HG02588 (cell line): ENCODE data around the gene HERC2.

Experiments used
- ATAC-seq: cut with Tn5 transposase; IDR thresholded peaks from one replicate; pipeline ENCODE4 v1.9.1; 2021; ENCODE audit warnings: mild to moderate bottlenecking, moderate library complexity; ENCODE audit not compliant: unreplicated experiment

The HERC2 gene

DNA sequence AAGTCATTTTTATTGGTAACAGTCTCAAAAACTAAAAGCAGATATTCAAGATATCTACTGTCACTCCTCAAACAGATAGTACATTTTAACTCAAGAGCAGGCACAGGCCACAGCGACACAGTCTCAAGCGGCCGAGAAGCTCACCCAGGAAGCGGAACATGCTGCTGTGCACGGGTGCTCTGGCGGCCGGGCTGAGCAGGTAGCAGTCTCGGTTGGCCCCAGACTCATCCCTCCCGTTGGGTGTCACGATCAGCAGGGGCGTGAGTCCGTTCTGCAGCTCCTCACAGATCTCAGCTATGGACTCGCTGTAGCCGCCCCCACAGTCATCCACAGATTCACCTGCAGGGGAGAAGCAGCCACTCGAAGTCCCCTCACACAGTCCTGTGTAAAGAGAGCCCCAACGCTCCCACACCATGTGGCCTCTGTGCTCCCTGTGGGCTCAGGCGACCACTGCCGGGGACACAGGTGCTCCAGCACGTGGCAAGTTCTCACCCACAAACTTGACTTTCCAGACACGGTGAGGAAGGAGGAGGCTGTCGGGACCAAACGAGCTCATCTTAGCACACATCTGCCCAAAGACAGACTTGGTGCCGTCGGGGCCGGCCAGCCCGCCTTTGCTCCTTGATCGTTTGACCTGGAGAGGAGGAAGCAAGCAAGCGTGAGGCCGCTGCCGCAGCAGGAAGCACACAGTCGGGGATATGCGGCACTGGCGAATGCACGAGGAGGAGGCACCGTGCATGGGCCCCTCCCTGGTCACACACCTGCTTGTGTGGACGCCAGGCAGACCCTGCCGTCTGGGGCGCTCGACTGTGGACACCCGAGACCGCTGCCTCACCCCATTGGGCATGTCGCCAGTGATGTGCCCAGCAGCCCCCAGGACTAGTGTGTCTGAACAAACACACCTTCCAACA, 205.2 kb downstream of the HERC2 start:
- no peak for ATAC-seq

DNA sequence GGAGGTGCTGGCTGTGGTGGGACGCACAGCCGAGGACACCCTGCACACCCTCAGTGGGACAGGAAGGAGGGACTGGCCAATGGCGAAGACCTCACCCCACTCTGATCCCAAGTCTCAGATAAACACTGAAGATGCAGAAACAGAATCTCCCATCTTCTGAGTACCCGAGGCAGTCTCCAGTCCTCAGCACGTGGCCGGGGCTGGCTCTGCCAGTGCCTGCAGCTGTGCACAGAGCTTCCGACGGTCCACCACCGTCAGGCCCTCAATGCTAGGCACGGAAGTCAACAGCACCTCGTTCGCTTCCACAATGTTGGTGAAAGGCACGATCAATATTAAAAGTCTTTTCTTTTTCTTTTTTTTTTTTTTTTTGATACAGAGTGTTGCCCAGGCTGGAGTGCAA, 206.1 kb downstream of the HERC2 start:
- no peak for ATAC-seq

DNA sequence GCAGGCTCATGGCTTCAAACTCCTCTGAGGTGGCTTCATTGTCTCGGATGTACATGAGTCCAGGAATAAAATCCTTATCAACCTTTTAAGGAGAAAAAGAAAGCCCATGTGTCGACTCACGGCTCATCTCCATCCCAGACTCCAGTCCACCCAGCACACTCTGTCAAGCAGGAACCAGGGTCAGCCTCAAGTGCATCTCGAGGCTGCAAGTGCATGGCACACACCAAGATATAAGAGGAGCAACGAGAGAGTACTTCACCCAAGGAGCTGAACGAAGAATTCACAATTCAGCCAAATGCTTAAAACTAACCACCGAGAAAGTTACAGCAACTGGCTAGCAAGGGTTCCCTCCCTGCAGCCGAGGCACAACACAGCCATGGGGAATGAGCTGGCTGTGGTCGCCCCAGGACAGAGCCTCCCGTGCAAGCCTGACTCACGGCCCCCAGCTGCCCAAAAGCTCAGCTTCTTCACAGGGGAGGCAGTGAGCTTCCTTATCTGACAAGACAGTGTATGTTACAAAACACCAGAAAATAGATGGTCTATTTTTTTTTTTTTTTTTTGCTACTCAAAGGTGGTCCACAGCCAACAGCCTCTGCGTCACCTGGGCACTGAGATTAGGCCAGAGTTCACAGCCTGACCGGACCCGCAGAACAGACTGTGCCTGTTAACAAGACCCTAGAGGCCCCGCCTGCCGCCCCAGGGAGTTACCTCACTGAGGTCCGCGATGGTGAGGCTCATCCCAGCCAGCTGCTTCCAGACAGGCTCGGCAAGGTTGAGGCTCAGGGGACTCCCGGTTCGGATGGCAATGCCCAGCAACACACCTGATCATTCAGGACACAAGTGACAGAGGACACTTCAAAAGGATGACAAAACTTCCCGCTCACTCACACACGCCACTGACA, 207.0 kb downstream of the HERC2 start:
- ATAC-seq, result no peak

DNA sequence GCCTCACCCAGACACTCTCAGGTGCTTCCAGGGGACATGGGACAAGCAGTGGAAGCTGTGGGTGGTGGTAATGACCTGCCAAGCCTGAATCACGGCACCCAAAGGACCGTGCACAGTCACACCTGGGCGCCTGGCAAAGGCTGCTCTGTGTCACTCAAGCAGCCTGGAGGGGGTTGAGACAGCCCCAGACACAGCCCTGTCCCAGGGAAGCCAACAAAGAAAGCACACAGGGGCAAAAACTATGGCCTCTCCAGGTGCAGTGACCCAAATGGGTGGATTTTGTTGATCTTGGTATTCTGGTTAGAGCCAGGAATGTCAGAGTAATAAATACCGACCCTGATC, 207.9 kb downstream of the HERC2 start:
- ATAC-seq, result no peak

DNA sequence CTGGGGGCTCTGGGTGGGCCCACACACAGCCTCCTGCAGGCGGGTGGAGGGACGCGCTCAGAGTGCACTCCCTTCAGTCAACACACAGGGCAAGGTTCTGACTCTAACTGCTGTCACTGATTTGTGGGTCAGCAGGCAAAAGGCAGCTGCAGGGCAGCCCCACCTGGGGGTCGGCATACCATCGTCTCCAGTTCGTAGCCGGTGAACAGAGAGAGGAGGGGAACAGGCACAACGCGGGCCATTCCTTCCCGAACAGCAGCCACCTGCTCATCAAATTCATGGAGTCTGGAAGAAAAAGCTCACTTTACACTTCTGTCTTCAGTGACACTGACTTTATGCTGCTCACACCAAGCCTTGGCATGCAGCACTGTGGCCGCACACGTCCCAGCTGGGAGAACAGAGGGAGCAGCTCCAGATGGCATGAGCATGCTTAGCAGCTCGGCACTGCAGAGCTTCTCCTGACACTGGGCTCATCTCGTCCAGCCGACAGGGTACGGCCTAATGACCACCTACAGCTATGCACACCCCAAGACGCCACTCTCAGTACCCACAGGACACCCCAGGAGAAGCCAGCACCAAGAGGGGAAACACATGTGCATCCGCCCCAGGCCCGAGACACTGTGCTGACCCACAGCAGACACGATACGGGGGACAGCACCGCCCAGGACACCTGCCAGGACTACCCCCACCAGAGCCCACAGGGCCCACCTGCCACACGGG, 208.4 kb downstream of the HERC2 start:
- ATAC-seq, result no peak

DNA sequence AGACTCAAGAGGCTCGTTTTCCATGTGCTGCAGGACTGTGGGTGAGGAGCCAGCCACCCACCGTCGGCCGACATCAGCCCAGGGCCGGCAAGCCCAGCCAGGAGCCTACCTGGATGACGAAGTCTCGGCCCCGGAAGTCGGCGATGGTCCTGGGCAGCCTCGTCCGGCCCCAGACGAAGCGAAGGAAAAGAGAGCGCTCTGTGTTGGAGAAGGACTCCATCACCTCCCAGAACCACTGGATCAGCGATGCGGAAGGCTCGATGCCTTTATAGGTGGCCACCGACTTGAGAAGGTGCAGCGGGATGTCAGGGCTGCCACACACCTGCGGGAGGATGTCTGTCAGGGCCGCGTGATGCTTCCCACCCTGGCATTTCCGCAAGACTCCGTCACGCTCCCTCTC, 209.0 kb downstream of the HERC2 start:
- no peak for ATAC-seq

DNA sequence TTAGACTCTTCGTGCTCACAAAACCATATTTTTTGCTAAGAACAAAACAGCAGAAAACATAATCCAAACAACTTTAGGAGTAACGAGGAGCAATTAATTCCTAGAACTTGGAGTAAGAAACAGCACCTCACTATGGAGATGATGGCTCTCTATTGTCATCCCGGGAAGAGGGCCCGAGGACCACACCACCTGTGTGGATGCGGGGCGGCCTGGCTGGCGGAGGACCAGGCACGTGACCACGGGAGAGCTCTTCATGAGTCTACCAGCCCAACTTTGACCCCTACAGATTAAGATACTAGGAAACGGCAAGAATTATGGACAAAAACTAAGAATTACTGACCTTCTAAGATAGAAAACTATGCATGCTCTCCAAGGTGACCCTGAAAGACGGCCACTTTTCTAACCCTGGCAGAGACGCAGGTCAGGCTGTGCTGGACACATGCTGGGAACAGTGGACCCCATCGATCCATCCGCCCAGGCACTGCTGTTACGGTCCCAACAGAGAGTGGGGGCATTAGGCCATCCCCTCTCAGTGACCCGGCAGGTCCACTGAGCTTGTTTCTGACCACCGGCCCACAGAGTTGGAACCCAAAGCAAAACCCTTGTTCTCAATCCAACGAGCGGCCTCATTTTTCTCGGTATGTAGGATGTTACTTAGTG, 209.7 kb downstream of the HERC2 start:
- ATAC-seq, result no peak

DNA sequence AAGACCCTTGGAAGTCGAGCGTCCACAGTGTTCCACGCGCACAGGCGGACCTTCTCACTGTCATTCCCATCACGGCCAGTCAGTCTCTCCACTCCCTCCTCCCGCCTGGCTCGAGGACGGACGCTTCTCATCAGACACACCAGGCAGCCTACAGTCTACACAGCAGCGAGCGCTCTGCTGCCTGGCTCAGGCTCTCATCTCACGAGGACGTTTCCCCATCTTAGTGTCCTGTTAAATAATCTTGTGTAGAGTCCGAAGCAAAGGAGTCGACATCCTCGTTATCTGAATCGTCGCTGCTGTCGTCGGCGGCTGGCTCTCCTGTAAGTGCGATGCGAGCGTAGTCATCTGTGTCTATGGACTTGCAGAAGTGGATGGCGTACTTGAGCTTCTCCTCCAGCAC, 210.4 kb downstream of the HERC2 start:
- no peak for ATAC-seq

DNA sequence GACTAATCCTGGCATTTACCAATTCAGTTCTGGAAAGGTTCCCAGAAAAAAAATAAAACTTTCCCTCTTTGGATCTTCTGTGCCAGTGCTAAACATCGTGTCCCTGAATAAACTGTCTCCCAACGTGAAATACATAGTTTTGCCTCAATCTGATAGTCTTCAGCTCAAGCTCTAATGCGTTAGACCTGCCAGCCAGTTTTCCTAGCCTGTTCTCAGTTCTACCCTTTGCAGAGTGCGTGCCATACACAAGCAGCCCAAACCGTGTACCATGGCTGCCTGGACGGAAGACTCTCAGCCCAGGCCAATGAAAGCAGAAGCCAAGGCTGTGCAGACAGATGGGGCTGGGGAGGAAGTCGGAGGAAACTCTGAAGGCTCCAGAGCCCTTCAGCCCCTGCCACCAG, 211.5 kb downstream of the HERC2 start:
- no peak for ATAC-seq

DNA sequence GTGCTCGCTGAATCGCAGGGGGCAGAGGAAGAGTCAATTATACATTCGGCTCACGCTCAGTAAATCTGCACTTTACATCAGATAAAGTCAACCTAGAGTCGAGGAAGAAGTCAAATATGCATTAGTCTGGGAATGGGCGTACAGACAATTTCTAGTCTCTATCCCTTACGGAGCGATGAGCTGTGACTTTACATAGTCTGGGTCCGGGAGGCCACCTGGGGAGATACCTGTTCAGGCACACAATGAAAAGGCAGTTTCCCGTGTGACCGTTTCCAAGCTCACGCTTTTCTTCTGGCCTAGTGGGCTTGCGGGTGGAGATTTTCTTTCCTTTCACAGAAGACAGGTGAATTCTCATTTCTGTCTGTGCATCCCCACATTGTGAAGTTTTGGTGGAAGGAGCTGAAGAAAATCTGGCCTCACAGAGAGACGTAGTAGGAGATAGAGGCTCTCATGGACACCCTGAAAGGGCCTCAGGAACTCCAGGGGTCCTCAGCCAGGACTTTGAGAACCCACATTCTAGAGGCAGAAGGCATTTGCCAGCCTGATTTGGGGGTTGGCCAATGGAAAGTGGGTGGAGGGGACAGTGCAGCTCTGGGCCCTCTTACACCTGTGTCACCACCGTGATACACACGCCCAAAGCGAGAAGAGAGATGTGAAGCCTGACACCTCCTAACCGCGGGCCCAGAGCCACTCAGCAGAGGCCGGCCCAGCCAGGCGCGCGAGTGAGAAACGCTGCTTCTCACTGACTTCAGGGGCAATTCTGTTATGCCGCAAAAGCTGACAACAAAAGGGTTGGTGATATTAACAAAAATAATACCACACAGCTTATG, 212.1 kb downstream of the HERC2 start:
- no peak for ATAC-seq

DNA sequence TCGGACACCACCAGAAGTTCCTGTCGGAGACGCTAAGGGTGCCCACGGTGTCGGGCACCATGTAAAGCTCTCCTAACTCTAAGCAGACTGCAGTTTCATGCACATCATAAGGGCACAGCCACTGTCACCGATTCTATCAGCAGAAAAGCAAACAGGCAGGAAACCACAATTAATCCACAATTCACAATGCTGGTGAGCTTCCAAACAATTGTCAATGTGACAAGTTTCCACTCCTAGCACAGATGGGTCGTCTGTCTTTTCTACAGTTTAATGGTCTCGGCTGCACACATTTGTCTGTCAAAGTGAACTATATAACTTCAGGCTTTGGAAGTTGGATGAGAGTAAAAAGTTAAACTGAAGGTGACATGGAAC, 214.1 kb downstream of the HERC2 start:
- no peak for ATAC-seq

DNA sequence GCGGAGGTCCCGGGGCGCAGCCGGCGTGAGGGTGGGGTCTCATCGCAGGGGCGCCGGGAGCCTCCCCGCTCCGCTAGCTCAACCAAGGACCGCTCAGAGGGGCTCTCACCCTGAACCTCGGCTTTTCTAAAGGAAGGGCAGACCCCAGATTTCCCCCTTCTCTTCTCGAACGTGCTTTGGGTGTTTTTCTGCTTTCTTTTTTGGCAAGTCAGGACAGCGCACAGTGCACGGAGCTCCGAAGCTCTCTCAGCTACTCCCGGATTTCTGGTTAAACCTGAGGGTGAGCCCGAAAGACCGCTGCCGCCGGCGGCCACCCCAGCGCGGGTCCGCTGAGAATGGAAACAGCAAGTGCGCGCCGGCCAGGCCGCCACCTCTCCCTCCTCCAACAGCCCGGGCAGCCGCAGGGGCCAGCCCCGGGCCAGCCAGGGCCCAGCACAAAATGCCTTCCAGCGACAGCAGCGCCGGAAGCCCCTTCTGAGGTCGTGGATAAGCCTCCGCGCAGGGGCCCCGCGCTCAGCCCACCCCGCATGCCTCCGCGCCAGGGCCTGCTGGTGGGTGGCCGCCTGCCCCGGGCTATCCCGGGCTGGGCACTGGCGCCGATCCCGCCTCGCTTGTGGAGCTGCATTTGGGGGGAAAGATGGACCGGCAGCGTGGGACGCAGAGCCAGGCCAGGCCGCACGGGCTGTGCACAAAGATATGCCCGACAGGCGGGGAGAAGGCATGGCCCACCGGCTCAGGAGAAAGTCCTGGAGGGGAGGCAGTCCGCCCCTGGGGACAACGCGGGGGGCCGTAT, 214.7 kb downstream of the HERC2 start:
- no peak for ATAC-seq

DNA sequence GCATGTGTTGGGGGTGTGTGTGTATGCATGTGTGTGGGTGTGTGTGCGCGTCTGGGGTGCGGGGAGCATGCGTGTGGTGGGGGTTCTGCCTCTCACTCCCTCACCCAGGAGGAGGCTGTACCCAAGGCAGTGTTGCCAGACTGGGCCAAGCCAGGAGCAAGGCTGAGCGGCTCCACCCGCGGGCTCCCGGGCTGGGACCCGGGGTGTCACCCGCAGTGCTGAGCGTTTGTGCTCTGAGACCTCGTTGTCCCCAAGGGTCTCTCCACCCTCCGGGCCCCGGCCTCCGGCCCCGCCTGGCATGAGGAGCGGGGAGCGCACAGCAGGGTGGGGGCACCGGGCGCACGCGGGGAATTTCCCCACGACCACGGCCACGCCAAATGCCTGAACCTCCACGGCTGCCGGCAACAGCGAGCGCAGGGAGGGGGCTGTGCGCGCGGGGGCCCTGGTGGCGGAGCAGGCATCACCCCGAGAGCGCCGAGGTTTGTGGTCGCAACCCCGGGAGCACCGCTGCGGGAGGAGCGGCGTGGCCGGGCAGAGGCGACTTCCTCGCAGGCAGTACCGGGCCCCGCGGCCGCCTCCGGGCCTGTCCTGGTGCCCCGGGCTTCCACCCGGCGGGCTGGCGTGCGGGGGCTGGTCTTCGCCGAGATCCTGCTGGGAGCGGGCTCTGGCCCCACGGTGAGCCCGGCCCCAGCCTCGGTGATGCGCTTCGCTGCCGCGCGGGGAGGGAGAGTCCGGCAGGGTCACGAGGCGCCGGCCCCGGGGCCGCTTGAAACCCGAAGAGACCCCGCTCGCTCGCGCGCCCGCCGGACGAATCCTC, 215.5 kb downstream of the HERC2 start:
- no peak for ATAC-seq

DNA sequence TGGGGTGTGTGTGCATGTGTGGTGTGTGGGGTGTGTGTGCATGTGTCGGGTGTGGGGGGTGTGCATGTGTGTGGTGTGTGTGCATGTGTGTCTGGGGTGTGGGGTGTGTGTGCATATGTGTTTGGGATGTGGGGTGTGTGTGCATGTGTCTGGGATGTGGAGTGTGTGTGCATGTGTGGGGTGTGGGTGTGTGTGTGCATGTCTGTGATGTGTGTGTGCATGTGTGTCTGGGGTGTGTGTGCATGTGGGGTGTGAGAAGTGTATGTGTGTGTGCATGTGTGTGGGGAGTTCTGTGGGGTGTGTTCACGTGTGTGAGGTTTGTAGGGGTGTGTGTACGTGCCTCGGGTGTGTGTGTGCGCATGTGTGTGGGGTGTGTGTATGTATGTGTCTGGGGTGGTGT, 216.2 kb downstream of the HERC2 start:
- no peak for ATAC-seq

DNA sequence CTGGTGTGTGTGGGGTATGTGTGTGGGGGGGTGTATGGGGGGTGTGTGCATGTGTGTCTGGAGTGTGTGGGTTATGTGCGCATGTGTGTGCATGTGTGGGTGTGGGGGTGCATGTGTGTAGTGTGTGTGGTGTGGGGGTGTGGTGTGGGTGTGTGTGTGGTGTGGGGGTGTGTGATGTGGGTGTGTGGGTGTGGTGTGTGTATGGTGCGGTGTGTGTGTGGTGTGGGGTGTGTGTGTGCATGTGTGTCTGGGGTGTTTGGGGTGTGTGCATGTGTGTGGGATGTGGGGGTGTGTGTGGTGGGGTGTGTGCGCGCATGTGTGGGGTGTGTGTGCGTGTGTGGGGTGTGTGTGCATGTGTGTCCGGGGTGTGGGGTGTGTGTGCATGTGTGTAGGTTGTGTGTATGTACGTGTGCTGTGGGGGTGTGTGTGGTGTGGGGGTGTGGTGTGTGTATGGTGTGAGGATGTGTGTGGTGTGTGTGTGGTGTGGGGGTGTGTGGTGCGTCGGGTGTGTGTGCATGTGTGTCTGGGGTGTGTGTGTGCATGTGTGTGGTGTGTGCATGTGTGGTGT, 216.7 kb downstream of the HERC2 start:
- ATAC-seq, result no peak

DNA sequence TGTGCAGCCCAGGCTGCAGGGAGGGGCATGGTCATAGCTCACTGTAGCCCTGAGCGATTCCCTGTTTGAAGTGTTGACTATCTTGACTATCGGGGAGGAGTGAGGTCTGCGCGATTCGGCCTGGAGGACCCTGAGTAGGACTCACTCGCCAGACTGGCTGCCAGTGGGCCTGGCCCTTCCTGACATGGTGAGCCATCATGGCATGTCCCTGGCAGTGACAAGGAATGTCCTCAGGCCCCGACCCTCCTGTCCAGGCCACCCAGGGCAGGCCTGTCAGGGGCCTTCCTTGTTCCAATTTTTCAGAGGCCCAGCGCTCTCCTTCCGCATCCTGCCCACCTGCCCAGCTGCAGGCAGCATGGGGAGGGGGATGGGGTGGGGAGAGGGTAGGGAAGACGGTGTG, 217.7 kb downstream of the HERC2 start:
- ATAC-seq, result no peak

DNA sequence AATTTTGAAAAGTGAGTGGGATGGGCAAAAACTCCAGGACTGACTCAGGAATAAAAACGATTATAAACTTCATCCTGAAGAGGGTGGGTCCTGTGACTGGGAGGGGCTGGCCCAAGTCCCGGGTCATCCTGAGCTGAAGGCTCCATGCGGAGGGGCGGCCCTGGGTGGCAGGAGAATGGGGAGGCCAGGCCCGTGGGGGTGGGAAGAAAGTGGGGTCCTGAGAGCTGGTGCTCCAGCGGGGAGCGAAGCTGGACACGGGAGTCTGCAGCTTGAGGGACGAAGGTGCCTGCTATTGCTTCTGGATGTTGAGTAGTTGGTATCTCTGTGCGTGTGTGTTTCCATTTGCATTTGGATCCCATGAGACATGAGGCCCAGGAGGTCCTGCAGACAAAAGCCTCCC, 218.1 kb downstream of the HERC2 start:
- ATAC-seq, result no peak

DNA sequence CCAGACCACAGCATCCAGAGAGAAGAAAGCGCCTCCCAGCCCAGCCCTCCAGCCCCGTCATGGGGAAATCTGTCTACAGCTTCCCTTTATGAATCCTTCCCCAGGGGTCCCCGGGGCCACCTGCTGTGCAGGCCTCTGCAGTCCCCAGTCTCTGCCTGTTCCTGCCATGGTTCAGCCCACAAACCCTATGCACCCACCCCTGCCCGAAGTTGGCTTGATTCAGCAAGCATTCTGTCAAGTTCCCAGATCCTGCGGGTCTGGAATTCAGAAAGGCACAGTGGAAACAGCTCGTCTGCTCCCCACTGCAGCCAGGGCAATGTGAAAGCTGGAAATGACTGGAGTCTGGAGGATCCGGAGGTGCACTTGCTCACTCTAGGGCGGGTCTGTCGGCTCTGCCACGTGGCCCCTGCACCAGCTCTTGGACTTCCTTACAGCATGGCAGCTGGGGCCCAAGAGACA, 220.0 kb downstream of the HERC2 start:
- no peak for ATAC-seq
